ENCODE measurements around the gene NPR1. TPM values are rescaled to one million over a fixed set of nuclear protein-coding genes. Genes with fewer than 3 reads are reported as not detected.

NPR1 gene
- total and polyA plus RNA-seq, 7 donors: 4.5 to 11.1 (median 8.5) TPM

- H3K4me1 ChIP-seq: peaks cover 42% of the 10 kb centered on the region
- no peak overlapping the region for H3K4me3 ChIP-seq
- 75 to 79% (median 78%) methylated on average over 10 of the region's 10 CpGs for WGBS, 3 donors
- peaks cover 13 to 37% of the 10 kb centered on the region in 2 donors for H3K36me3 ChIP-seq (ENCODE audit: insufficient read depth in 1 of 2, low read depth in 1 of 2)
- H3K27ac ChIP-seq: peak overlapping the region; percentile 43
- ATAC-seq (peak in 3 of 4 donors; percentile 7 to 14 (median 11)), DNase-seq (no peak)
- H3K9me3 ChIP-seq: no peaks in the 10 kb centered on the region
- intact Hi-C loops (cut with DNase I): no loop called here
- no peaks in the 10 kb centered on the region for H3K27me3 ChIP-seq (ENCODE audit: insufficient read depth in 3 of 3, low read length in 2 of 3)
- TF ChIP-seq CTCF (IDR thresholded peaks at IDR 0.05): no peak
Observed at GRCh38 chr1:153648000-153648643, 30.4 kb upstream of the NPR1 start.

GRCh38 chr1:153649137-153649862, 29.2 kb upstream of the NPR1 start:
- H3K27ac ChIP-seq: peak overlapping the region; percentile 82
- intact Hi-C loops (cut with DNase I): loop anchor here in 1 of 2 donors (1.0 kb wide), 1 partner anchor 9 kb away; no protein-coding TSS in a partner anchor
- H3K9me3 ChIP-seq: no peaks in the 10 kb centered on the region
- WGBS, 3 donors: 56 to 64% (median 56%) methylated on average over 3 of the region's 3 CpGs
- no peaks in the 10 kb centered on the region for H3K27me3 ChIP-seq (ENCODE audit: insufficient read depth in 3 of 3, low read length in 2 of 3)
- peaks cover 10 to 25% of the 10 kb centered on the region in 2 donors for H3K36me3 ChIP-seq (ENCODE audit: insufficient read depth in 1 of 2, low read depth in 1 of 2)
- peaks cover 31% of the 10 kb centered on the region for H3K4me1 ChIP-seq
- DNase-seq (no peak), ATAC-seq (peak in 3 of 4 donors; percentile 11 to 27 (median 20))
- TF ChIP-seq CTCF (IDR thresholded peaks at IDR 0.05): no peak
- H3K4me3 ChIP-seq: no peak overlapping the region

GRCh38 chr1:153649863-153650235, 28.6 kb upstream of the NPR1 start:
- Histone ChIP-seq H3K27me3 (ENCODE audit: insufficient read depth in 3 of 3, low read length in 2 of 3) (no peaks in the 10 kb centered on the region), H3K27ac (peak overlapping the region; percentile 82), H3K9me3 (no peaks in the 10 kb centered on the region), H3K4me1 (peaks cover 25% of the 10 kb centered on the region), H3K36me3 (ENCODE audit: insufficient read depth in 1 of 2, low read depth in 1 of 2) (peaks cover 10 to 20% of the 10 kb centered on the region in 2 donors), H3K4me3 (no peak overlapping the region)
- peak; percentile 85 to 93 for DNase-seq
- TF ChIP-seq CTCF (IDR thresholded peaks at IDR 0.05): no peak
- 36 to 47% (median 39%) methylated on average over 2 of the region's 2 CpGs for WGBS, 3 donors
- intact Hi-C loops (cut with DNase I): loop anchor here in 1 of 2 donors (1.0 kb wide), 1 partner anchor 10 kb away; no protein-coding TSS in a partner anchor
- ATAC-seq: peak; percentile 93 to 95 (median 93)

- ATAC-seq (no peak), DNase-seq (no peak)
- no peak for TF ChIP-seq CTCF (IDR thresholded peaks at IDR 0.05)
- intact Hi-C loops (cut with DNase I): no loop called here
- Histone ChIP-seq H3K36me3 (ENCODE audit: insufficient read depth in 1 of 2, low read depth in 1 of 2) (peaks cover 0 to under 1% of the 10 kb centered on the region in 2 donors), H3K4me1 (peaks cover 24% of the 10 kb centered on the region), H3K9me3 (no peaks in the 10 kb centered on the region), H3K4me3 (no peak overlapping the region), H3K27me3 (ENCODE audit: insufficient read depth in 3 of 3, low read length in 2 of 3) (no peaks in the 10 kb centered on the region), H3K27ac (no peak overlapping the region)
- 61 to 80% (median 69%) methylated on average over 1 of the region's 1 CpG for WGBS, 3 donors
Observed at GRCh38 chr1:153651771-153652170, 26.7 kb upstream of the NPR1 start.
